Sigmoid colon (tissue), 4 donors: ENCODE results near the gene TOMM70.

Source experiments
- POLR2A ChIP-seq, 2 donors: fragments of 450-650 bp; IDR thresholded peaks; one replicate each; pipeline ENCODE4 v1.6.1; 2016; ENCODE audit warnings: antibody characterized with exemption in 2 of 2, mild to moderate bottlenecking in 2 of 2, moderate library complexity in 2 of 2
- POLR2AphosphoS5 ChIP-seq, 4 donors: sonication (generic); formaldehyde crosslinking; IDR thresholded peaks; one replicate each; pipeline ENCODE4 v1.6.1; 2017; ENCODE audit warnings: antibody characterized with exemption in 4 of 4
- TF ChIP-seq, protein P1 (sequence below), 4 experiments: fragments of 450-650 bp in 3 of 4; fragments of 200-600 bp in 1 of 4; IDR thresholded peaks; one replicate each; pipeline ENCODE4 v1.5.1; 2016 to 2019; ENCODE audit warnings: antibody characterized with exemption in 4 of 4, mild to moderate bottlenecking in 3 of 4, moderate library complexity in 2 of 4

DNA sequence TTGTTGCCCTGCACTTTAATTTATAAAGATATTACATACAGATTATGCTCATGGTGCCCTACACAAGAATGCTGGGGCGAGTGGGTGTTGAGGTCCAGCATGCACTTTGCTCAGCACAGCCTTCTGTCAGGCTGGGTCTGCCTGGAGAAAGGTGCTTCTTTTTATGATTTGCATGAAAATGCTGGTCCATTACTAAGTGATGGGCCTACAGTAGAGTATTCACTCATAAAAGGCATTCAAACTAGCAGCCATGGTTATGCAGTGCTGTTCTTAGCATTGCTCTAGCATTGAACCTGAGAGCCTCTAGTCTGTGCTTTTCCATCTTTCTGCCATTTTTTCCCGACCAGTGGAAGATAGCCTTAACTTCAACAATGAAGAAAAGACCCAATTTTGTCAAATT lies 12.7 kb upstream of the TOMM70 start:
- TF ChIP-seq, protein P1, sequence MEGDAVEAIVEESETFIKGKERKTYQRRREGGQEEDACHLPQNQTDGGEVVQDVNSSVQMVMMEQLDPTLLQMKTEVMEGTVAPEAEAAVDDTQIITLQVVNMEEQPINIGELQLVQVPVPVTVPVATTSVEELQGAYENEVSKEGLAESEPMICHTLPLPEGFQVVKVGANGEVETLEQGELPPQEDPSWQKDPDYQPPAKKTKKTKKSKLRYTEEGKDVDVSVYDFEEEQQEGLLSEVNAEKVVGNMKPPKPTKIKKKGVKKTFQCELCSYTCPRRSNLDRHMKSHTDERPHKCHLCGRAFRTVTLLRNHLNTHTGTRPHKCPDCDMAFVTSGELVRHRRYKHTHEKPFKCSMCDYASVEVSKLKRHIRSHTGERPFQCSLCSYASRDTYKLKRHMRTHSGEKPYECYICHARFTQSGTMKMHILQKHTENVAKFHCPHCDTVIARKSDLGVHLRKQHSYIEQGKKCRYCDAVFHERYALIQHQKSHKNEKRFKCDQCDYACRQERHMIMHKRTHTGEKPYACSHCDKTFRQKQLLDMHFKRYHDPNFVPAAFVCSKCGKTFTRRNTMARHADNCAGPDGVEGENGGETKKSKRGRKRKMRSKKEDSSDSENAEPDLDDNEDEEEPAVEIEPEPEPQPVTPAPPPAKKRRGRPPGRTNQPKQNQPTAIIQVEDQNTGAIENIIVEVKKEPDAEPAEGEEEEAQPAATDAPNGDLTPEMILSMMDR (IDR thresholded peaks at IDR 0.05): no peak
- TF ChIP-seq POLR2AphosphoS5 (IDR thresholded peaks at IDR 0.05) (no peak), POLR2A (IDR thresholded peaks at IDR 0.05) (no peak)
